Esophagus (tissue), 2 donors: Measurements from ENCODE around the gene TAS2R20. TPM values are rescaled to one million over a fixed set of nuclear protein-coding genes. Genes with fewer than 3 reads are reported as not detected.
"Not testable (repeated sequence)": the region's sequence is repeated elsewhere in the genome, so short reads cannot be mapped to it uniquely, and the experiment has no call there.

ENCODE experiments used
- H3K27ac ChIP-seq, 2 donors: one replicate each; pipeline ENCODE4 v1.5.1; 2013; ENCODE audit warnings: low read depth in 2 of 2, mild to moderate bottlenecking in 2 of 2, inconsistent platforms in 1 of 2, low read length in 1 of 2, moderate library complexity in 1 of 2
- H3K27me3 ChIP-seq, 2 donors: one replicate each; pipeline ENCODE4 v1.6.1; 2013; ENCODE audit warnings: low read length in 2 of 2, control low read depth in 1 of 2, mild to moderate bottlenecking in 1 of 2; ENCODE audit not compliant: insufficient read depth in 2 of 2, control insufficient read depth in 1 of 2
- H3K36me3 ChIP-seq, 2 donors: one replicate each; pipeline ENCODE4 v1.6.1; 2013; ENCODE audit warnings: low read length in 1 of 2; ENCODE audit not compliant: control insufficient read depth in 2 of 2, insufficient read depth in 2 of 2
- H3K4me1 ChIP-seq, 2 donors: one replicate each; pipeline ENCODE4 v1.6.1; 2013; ENCODE audit warnings: low read length in 1 of 2; ENCODE audit not compliant: control insufficient read depth in 2 of 2, insufficient read depth in 2 of 2
- H3K4me3 ChIP-seq, 2 donors: one replicate each; pipeline ENCODE4 v1.5.1; 2013; ENCODE audit warnings: low read length in 2 of 2, mild to moderate bottlenecking in 2 of 2, low read depth in 1 of 2, moderate library complexity in 1 of 2
- H3K9me3 ChIP-seq, 2 donors: one replicate each; pipeline ENCODE4 v1.6.1; 2013; ENCODE audit warnings: mild to moderate bottlenecking in 2 of 2, low read depth in 1 of 2, low read length in 1 of 2, moderate library complexity in 1 of 2; ENCODE audit not compliant: control insufficient read depth in 2 of 2, insufficient read depth in 1 of 2
- WGBS, 2 donors: extraction: QIAGEN DNeasy Blood & Tissue Kit; methylation state at CpG; one replicate each; pipeline ENCODE4 v1.1.7; 2013; 5-methylcytosine and 5-hydroxymethylcytosine counted together
- polyA plus RNA-seq, 2 donors: library from polyadenylated mRNA; stranded (reverse); fragments of 200-250 nt; gene quantifications; one replicate each; pipeline ENCODE4 v1.2.3, GENCODE V29; 2013
- donor health status: healthy with polysubstance abuse.
- donor health status: Bipolar disorder and iron deficiency.

TAS2R20 gene, protein sequence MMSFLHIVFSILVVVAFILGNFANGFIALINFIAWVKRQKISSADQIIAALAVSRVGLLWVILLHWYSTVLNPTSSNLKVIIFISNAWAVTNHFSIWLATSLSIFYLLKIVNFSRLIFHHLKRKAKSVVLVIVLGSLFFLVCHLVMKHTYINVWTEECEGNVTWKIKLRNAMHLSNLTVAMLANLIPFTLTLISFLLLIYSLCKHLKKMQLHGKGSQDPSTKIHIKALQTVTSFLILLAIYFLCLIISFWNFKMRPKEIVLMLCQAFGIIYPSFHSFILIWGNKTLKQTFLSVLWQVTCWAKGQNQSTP
- polyA plus RNA-seq: under 1 TPM; 0.07 to 0.08 TPM

DNA sequence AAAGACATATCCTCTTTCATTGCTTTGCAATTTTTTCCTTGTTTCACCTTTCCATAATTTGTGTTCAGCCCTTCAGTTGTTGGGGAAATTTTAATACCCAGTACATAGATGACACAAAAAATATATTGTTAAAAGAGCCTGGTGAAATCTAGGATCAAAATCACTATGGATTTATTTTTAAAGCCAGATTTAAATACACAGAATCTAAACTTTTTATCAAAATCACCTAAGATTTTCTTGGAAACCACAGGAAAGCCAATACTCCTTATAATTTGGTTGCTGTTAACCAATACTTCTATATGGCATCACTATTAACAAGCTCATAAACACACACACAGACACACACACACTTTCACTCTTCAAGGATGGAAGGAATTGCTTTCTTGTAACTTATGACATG lies at the start of gene TAS2R20:
Gene TAS2R20, minus strand, starts transcription at position 101 of the 400 bp plus-strand sequence. CDS start 429 bp downstream, outside the sequence.
- Histone ChIP-seq H3K27ac (no peak within 1 kb of the TSS), H3K4me3 (no peak within 1 kb of the TSS), H3K4me1 (no peaks in the 10 kb centered on the region)

GRCh38 chr12:11041366-11041765 lies 43.3 kb upstream of the TAS2R20 start:
- H3K4me3 ChIP-seq, H3K36me3 ChIP-seq, H3K4me1 ChIP-seq, H3K27ac ChIP-seq, H3K9me3 ChIP-seq, H3K27me3 ChIP-seq: not testable (repeated sequence)
- 72 to 81% methylated on average over 2 of the region's 2 CpGs for WGBS, 2 donors

More for the DNA sequence above, at the start of gene TAS2R20:
- Histone ChIP-seq H3K36me3 (peaks cover 0 to 3% of the 10 kb centered on the region in 2 donors), H3K9me3 (no peaks in the 10 kb centered on the region), H3K27me3 (no peaks in the 10 kb centered on the region)

DNA sequence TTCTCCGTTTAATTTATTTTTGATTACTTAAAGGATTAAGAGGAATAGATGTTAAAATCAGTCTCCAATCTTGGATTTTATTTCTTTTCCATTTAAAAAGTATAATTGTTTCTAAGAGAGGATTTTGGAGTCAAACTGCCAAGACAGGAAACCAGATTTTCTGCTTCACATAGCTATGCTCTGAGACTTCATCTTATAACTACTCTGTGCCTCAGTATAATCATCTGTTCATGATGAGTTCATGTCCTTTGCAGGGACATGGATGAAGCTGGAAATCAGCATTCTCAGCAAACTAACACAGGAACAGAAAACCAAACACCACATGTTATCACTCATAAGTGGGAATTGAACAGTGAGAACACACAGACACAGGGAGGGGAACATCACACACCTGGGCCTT lies 42.1 kb upstream of the TAS2R20 start:
- 70 to 71% methylated on average over 1 of the region's 1 CpG for WGBS, 2 donors
- Histone ChIP-seq H3K4me3 (no peak overlapping the region), H3K27me3 (no peaks in the 10 kb centered on the region), H3K9me3 (no peaks in the 10 kb centered on the region), H3K36me3 (no peaks in the 10 kb centered on the region), H3K4me1 (no peaks in the 10 kb centered on the region), H3K27ac (no peak overlapping the region)

GRCh38 chr12:11039171-11039570 lies 41.1 kb upstream of the TAS2R20 start:
- no peak overlapping the region for H3K27ac ChIP-seq
- no peak overlapping the region for H3K4me3 ChIP-seq
- no peaks in the 10 kb centered on the region for H3K36me3 ChIP-seq
- H3K27me3 ChIP-seq: no peaks in the 10 kb centered on the region
- 70 to 84% methylated on average over 3 of the region's 3 CpGs for WGBS, 2 donors
- no peaks in the 10 kb centered on the region for H3K9me3 ChIP-seq
- H3K4me1 ChIP-seq: no peaks in the 10 kb centered on the region

- H3K27ac ChIP-seq, H3K4me3 ChIP-seq, H3K27me3 ChIP-seq, H3K9me3 ChIP-seq, H3K4me1 ChIP-seq, H3K36me3 ChIP-seq: not testable (repeated sequence)
- no CpG with 5 or more reads among the region's 3 CpGs for WGBS, 2 donors
Observed at GRCh38 chr12:11033959-11034358, 35.9 kb upstream of the TAS2R20 start.

DNA sequence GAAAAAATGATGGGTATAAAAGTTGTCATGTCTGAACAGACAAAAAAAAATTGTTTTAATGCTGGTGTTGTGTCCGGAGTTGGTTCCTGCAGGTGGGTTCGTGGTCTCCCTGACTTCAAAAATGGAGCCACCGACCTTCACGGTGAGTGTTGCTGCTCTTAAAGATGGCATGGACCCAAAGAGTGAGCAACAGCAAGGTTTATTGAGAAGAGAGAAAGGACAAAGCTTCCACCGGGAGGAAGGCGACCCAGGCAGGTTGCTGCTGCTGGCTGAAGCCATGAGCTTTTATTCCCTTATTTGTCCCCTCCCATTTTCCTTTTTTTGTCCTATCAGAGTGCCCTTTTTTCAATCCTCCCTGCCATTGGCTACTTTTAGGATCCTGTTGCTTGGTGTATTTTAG lies 33.2 kb upstream of the TAS2R20 start, which contains the start of gene TAS2R31:
Gene TAS2R31, minus strand, starts transcription at position 101 of the 400 bp plus-strand sequence. Its CDS starts 72 bp downstream, at position 29.
- WGBS, 2 donors: 96 to 97% methylated on average over 6 of the region's 6 CpGs
- Histone ChIP-seq H3K4me1 (no peaks in the 10 kb centered on the region), H3K4me3 (no peak within 1 kb of the TSS), H3K36me3 (no peaks in the 10 kb centered on the region), H3K9me3 (no peaks in the 10 kb centered on the region), H3K27me3 (no peaks in the 10 kb centered on the region), H3K27ac (no peak within 1 kb of the TSS)

DNA sequence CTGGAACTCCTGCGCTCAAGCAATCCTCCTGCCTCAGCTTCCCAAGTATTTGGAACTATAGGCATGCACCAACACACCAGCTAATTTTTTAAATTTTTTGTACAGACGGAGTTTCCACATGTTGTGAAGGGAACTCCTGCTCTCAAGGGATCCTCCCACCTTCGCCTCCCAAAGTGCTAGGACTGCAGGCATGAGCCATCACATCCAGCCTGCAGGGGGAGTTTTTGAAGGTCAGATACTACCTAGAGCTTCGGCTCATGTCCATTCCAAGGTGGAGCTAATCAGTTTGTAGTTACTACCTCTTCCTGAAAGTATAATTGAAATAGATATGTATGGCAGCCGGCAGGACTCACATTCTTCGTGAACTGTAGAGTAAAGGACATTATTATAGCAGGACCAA lies 28.0 kb upstream of the TAS2R20 start:
- H3K4me1 ChIP-seq: no peaks in the 10 kb centered on the region
- no peak overlapping the region for H3K4me3 ChIP-seq
- no peaks in the 10 kb centered on the region for H3K36me3 ChIP-seq
- H3K9me3 ChIP-seq: no peaks in the 10 kb centered on the region
- H3K27ac ChIP-seq: no peak overlapping the region
- no peaks in the 10 kb centered on the region for H3K27me3 ChIP-seq
- 92 to 94% methylated on average over 6 of the region's 6 CpGs for WGBS, 2 donors

GRCh38 chr12:11023387-11023786 lies 25.3 kb upstream of the TAS2R20 start:
- H3K4me1 ChIP-seq: no peaks in the 10 kb centered on the region
- no peak overlapping the region for H3K27ac ChIP-seq
- no peaks in the 10 kb centered on the region for H3K27me3 ChIP-seq
- H3K4me3 ChIP-seq: no peak overlapping the region
- 65 to 83% methylated on average over 2 of the region's 2 CpGs for WGBS, 2 donors
- no peaks in the 10 kb centered on the region for H3K36me3 ChIP-seq
- H3K9me3 ChIP-seq: no peaks in the 10 kb centered on the region

GRCh38 chr12:11022520-11022919 lies 24.4 kb upstream of the TAS2R20 start, which contains the start of gene TAS2R19:
Gene TAS2R19, minus strand, starts transcription at chr12:11022620. Its CDS starts 49 bp downstream, at chr12:11022571.
- Histone ChIP-seq H3K4me1 (no peaks in the 10 kb centered on the region), H3K9me3 (no peaks in the 10 kb centered on the region), H3K27ac (no peak within 1 kb of the TSS), H3K27me3 (no peaks in the 10 kb centered on the region), H3K4me3 (no peak within 1 kb of the TSS), H3K36me3 (no peaks in the 10 kb centered on the region)
- WGBS, 2 donors: 70 to 77% methylated on average over 1 of the region's 1 CpG

- Histone ChIP-seq H3K36me3 (no peaks in the 10 kb centered on the region), H3K4me1 (no peaks in the 10 kb centered on the region), H3K27me3 (no peaks in the 10 kb centered on the region), H3K4me3 (no peak overlapping the region), H3K27ac (no peak overlapping the region), H3K9me3 (no peaks in the 10 kb centered on the region)
- WGBS, 2 donors: 84 to 94% methylated on average over 1 of the region's 1 CpG
Observed at GRCh38 chr12:11016937-11017336, 18.8 kb upstream of the TAS2R20 start.
